Skin epidermis (tissue), 12 donors: Measurements from ENCODE around the gene PTGR1.
"Not testable (repeated sequence)": the region's sequence is repeated elsewhere in the genome, so short reads cannot be mapped to it uniquely, and the experiment has no call there.

Experiments used
- H3K27ac ChIP-seq, 21 experiments: fragments of 200-600 bp; sonication (generic) in 11 of 21; one replicate each; pipeline ENCODE4 v1.5.0; 2020; ENCODE audit warnings: mild to moderate bottlenecking in 3 of 21, inconsistent platforms in 2 of 21, moderate library complexity in 2 of 21
- H3K4me3 ChIP-seq, 7 experiments: fragments of 200-600 bp; sonication (generic) in 2 of 7; one replicate each; pipeline ENCODE4 v1.5.0; 2020; ENCODE audit warnings: inconsistent platforms in 2 of 7, mild to moderate bottlenecking in 2 of 7, moderate library complexity in 1 of 7

The PTGR1 gene

DNA sequence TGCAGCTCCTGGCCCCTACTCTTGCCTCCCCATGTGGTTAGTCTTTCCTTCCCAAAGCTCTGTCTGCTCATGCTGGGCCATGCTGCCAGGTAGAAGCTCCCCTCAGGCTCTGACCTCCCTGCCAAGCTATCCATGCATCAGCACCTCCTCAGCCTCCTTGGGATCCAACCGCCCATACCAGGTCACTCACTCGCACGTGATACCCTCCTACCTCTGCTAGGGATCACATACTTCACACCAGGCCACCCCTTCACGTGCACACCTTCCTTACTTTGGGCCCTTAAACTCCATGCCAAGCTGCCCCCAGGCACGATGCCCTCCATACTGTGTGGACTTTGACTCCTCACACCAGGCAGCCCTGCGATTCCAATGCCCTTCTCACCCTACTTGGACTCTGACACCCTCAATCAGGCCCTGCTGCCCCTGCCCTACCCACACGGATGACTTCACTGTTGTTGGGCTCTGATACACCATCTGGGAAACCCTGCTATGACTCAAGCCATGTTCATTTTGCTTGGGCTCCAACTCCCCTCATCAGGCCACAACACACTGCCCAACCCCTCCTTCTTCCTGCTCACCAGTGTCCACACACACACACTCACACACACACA lies 40.3 kb downstream of the PTGR1 start:
- no peak overlapping the region for H3K27ac ChIP-seq
- H3K4me3 ChIP-seq = no peak overlapping the region

- not testable (repeated sequence) for H3K4me3 ChIP-seq, H3K27ac ChIP-seq
Measured at GRCh38 chr9:111555425-111555824, 44.0 kb downstream of the PTGR1 start.

- H3K4me3 ChIP-seq = no peak overlapping the region
- H3K27ac ChIP-seq = no peak overlapping the region
Measured at GRCh38 chr9:111548623-111549022, 50.8 kb downstream of the PTGR1 start.

GRCh38 chr9:111542497-111543254 lies 56.8 kb downstream of the PTGR1 start:
- Histone ChIP-seq H3K4me3 (no peak overlapping the region), H3K27ac (no peak overlapping the region)

GRCh38 chr9:111533099-111533790 lies 66.2 kb downstream of the PTGR1 start:
- Histone ChIP-seq H3K4me3 (no peak overlapping the region), H3K27ac (no peak overlapping the region)

DNA sequence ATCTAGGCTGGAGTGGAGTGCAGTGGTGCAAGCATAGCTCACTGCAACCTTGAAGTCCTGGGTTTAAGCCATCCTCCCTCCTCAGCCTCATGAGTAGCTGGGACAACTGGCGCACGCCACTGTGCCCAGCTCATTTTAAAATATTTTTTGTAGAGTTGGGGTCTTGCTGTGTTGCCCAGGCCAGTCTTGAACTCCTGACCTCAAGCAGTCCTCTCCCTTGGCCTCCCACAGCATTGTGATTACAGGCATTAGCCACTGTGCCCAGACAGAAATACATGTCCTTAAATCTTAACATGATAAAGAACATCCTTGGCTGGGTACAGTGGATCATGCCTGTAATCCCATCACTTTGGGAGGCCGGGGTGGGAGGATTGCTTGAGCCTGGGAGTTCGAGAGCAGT lies 67.7 kb downstream of the PTGR1 start:
- H3K27ac ChIP-seq = no peak overlapping the region
- no peak overlapping the region for H3K4me3 ChIP-seq

DNA sequence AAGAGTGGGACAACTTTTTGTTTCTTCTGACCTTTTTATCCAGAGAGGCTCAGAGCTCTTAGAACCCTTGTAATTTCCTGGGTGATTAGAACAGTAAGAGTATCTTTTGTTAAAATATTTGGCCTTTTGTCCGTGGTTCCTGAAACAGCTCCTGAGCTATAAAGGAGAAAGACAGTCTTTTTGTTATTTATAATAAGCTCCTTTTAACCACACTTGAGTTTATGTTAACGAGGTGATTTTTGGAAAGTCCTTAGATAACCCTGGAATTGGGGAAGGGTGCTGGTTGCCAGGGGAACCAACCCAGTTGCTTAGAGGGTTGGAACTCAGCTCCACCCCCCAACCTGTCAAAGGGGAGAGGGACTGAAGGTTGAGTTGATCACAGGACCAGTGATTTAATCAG lies 69.7 kb downstream of the PTGR1 start:
- H3K27ac ChIP-seq = no peak overlapping the region
- no peak overlapping the region for H3K4me3 ChIP-seq

DNA sequence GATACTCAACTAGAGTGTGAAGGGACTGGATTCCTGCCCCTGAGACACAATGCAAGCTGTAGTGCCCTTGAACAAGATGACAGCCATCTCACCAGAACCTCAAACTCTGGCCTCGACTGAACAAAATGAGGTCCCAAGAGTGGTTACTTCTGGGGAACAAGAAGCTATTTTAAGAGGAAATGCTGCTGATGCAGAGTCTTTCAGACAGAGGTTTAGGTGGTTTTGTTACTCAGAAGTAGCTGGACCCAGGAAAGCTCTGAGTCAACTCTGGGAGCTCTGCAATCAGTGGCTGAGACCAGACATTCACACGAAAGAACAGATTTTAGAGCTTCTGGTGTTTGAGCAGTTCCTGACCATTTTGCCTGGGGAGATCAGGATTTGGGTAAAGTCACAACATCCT lies 72.1 kb downstream of the PTGR1 start:
- no peak overlapping the region for H3K4me3 ChIP-seq

GRCh38 chr9:111525056-111525977 lies 74.1 kb downstream of the PTGR1 start, which contains the start of gene ZNF483:
TSS of gene ZNF483 (plus strand) at chr9:111525179. CDS start at chr9:111527396, 2,217 bp downstream.
- Histone ChIP-seq H3K27ac (peak within 1 kb of the TSS in 8 of 21 experiments; percentile 7 to 75 (median 52)), H3K4me3 (peak within 1 kb of the TSS; percentile 50 to 76 (median 68))

More for the DNA sequence above, 72.1 kb downstream of the PTGR1 start:
- no peak overlapping the region for H3K27ac ChIP-seq

DNA sequence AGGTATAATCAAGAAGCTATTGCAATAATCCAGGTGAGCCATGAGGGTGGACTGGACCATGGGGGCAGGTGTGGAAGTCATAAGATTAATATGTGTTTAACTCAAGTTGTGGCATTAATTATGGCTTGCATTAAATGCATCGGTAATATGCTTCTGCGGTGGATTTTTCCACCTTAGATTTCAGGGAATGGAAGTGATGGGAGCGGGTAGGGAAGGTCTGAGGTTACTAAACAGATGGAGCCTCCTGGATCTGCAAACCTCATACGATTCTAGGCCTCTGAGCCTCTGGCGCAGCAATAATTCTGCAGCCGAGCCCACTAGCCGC lies 74.8 kb downstream of the PTGR1 start:
- peak overlapping the region in 1 of 21 experiments; percentile 7 for H3K27ac ChIP-seq
- peak overlapping the region; percentile 50 to 76 (median 68) for H3K4me3 ChIP-seq

- Histone ChIP-seq H3K4me3 (no peak overlapping the region), H3K27ac (no peak overlapping the region)
Measured at GRCh38 chr9:111516061-111516465, 83.4 kb downstream of the PTGR1 start.

GRCh38 chr9:111514967-111515366 lies 84.5 kb downstream of the PTGR1 start:
- Histone ChIP-seq H3K4me3 (no peak overlapping the region), H3K27ac (no peak overlapping the region)
